GM19043 (cell line): ENCODE results near the gene TM7SF3.
A peak's percentile ranks its signal among the peaks of the same experiment; 100 is the strongest.
"Not testable (repeated sequence)": the region's sequence is repeated elsewhere in the genome, so short reads cannot be mapped to it uniquely, and the experiment has no call there.

Experiments used
- ATAC-seq: cut with Tn5 transposase; IDR thresholded peaks from one replicate; pipeline ENCODE4 v1.9.1; 2021; ENCODE audit warnings: low read depth; ENCODE audit not compliant: unreplicated experiment

The TM7SF3 gene

DNA sequence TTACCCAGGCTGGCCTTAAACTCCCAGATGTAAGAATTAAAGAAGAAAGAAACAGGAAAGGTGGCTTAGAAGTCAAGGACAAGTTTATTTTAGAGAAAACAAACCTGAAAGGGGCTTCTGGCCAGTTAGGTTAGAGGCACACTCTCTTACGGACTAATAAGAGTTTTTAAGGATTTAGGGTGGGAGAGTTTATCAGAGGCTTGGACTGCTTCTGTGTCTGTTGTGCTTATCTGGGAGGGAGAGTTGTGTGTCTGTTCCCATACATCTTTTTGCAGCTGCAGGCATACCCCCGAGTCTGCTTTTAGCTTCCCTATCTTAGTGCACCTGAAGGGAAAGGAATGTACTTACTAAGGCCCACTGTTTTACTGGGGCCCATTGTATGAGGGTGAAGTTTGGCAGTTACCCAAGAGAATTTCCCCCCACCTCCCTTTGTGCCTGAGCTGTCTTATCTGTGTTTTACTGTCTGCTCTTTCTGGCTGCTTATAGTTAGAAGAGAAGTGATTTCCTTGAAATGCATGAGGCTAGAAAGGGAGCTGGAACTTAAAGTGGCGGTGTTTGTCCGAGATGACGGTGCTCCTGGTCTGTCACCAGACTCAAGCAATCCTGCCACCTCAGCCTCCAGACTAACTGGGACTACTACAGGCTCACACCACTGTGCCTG lies 3.1 kb upstream of the TM7SF3 start:
- ATAC-seq: not testable (repeated sequence)

DNA sequence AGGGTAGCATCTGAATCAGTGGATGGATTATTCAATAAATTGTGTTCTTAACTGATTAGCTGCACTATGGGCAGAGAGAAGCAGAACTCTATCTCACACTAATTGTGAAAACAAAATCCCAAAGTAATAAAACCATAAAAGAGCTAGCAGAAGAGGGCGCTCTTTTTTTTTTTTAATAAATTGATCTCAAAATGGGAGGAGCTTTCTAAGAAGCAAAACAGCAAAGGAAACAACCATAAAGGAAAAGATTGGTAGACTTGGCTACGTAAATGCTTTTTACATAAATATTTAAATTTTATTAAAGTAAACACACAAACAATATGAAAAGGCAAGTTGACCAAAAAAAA lies 1.5 kb upstream of the TM7SF3 start:
- ATAC-seq: no peak

GRCh38 chr12:27014859-27015729 lies 910 bp upstream of the TM7SF3 start:
- ATAC-seq: no peak

GRCh38 chr12:27013611-27014084 lies 536 bp downstream of the TM7SF3 start:
- ATAC-seq: peak; percentile 32

DNA sequence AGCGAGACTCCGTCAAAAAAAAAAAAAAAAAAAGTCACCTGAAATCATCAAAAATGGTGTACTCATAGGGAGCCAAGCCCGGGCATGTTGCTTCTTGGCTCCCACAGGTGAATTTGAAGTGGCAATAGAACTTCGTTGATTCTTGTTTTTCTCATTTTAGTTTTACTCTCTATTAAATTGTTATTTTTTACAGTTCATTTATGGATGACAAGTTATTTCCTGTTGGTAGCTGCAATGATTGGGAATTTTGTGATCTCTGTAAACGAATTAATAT lies 1.3 kb downstream of the TM7SF3 start:
- no peak for ATAC-seq

DNA sequence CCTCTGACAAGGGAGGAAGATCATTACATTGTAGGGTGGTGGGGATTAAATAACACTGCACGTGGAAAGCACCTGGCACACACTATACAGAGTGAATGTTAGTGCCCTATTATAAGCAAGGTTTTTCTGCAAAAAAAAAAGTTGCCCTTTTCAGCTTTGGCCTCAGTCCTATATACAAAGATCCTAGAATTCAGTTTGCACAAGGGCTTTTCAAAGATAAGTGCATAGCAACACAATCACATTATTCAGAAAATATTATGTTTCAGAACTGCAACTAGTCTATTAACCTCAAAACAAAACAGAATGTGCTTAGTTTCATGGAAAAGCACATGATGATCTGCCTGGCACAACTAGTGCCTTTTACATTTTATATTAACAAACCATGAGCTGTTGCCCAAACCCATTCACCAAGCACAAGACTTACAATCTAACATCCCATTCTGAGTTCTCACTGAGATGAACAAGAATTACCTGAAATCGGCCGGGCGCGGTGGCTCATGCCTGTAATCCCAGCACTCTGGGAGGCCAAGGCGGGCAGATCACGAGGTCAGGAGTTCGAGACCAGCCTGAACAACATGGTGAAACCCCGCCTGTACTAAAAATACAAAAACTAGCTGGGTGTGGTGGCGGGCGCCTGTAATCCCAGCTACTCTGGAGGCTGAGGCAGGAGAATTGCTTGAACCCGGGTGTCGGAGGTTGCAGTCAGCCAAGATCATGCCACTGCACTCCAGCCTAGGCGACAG lies 1.8 kb downstream of the TM7SF3 start:
- no peak for ATAC-seq

DNA sequence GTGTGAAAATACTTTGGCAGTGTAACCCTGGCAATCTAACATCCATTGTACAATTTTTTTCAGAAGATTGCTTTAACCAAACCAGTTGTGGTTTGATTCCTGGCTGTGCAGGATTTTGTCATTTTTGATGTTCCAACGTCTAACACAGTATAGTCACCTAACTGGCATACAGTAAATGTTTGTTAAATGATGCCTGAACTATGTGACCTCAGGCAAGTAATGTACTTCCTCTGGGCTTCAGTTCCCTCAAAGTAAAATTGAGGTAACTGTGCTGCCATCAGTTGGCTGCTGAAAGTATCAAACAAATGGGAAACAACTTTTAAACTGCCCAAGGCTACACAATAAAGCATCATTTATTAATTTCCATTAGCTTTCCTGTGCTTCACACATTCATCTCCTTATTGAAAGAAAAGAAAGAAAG lies 4.3 kb downstream of the TM7SF3 start:
- ATAC-seq: no peak

DNA sequence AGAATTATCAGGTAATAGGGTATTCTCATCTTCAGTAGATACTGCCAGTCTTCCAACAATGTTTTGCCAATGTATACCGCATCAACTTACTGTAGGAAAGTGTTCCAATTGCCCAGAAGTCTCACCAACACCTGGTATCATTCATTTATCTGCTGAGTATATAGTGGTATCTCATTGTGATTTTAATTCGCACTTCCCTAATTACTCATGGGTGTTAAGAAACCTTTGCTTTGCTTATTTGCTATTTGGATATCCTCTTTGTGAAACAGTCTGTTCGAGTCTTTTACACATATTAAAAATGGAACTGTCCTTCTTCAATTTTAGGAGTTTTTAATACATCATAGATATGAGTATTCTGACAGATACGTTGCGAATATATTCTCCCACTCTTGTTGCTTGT lies 6.1 kb downstream of the TM7SF3 start:
- ATAC-seq: no peak

DNA sequence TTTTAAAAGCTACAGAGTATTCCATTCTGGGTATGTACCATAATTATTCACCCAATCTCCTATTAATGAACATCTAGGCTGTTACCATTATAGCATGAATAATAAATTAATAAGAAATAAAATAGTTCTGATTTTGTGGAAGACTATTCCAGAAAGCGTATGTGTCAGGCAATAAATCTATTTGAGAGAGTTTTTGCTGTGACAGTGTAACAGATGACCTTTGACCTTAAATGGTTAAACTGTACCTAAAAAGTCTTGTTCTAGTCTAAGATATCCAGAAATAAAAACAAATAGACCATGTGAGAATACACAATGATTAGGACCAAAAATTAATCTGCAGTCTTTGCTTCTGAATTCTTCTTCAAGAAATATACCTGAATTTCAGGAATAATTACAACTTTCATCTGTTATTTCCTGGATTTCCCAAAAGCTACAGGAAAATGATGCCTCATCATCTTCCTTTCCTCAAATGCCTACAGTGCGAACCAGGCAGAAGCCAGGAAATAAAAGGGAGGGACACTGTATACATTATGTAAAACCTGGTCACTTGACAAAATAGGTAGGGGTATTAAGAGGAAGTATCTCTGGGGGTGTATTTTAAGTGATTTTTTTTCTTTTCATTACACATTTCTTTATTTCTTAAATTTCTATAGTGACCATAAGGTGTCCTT lies 7.3 kb downstream of the TM7SF3 start:
- ATAC-seq: no peak

GRCh38 chr12:27005495-27005894 lies 8.7 kb downstream of the TM7SF3 start:
- no peak for ATAC-seq

DNA sequence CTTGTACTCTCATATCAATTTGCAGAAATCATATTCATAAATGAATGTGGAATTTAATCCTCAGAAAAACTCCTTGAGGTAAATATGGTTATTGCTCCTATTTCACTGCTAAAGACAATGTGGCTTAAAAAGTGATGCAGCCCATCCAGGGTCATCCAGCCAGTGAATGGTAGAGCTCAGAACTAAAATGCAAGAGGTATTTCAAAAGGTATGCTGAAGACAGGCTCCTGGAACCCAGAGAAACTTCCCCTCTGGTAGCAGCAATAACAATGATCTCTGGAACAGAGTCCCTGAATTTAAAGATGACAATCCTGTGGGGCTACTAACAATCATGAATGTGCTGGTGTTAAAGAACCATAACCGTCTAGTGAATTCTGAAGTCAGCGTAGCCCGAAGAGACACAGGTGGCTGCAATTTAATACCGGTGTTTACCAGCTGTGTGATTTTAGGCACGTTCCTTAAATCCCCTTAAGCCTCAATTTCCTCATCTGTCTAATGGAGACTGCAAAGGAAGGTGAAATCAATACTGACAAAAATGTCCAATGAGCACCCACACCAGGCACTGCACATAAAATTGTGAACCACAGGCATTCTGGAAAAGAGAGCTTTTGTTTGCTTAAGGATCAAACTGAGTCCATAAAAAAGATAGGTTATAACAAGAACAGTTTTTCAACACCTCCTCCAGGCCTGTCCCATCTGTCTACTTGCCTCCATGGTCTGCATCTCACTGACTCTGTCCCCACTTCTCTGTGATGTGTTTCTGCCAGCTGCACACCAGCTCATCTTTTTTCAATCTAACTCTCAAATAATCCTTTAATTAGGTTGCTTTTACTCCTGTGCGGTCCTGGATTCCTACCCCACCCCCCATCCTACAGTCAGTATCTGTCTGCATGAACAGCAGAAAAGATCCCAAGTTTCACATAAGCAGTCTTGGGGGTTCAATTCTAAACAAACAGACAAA lies 10.5 kb downstream of the TM7SF3 start:
- ATAC-seq: no peak

DNA sequence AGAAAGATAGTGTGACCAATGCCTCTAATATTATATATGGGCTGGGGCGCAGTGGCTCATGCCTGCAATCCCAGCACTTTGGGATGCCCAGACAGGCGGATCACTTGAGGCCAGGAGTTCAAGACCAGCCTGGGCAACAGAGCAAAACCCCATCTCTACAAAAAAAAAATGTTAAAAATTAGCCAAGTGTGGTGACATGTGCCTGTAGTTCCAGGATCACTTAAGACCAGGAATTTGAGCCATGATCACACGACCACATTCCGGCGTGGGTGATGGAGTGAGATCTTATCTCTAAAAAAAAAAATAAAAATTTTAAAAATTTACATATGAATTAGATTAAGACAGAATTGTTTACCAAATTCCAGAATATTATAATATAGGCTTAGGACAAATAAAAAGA lies 12.0 kb downstream of the TM7SF3 start:
- no peak for ATAC-seq

DNA sequence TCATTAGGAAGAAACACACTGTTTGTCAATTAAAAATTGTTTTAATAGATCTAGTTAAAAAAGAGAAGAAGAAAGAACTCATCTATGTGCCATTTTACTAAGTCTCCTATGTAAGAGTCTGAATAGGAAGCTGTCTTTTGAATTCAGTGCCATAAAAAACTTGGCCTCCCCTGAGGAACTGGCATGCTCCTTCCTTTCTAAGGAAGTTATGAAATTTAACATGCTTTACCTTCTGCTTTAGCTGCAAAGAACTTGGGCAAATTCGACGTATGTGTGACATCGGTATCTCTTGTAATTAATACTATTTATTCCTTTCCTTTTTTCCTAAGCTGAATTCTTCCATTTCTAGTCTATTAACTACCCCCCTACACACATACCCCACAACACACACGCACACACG lies 12.5 kb downstream of the TM7SF3 start:
- ATAC-seq: no peak

GRCh38 chr12:27000961-27001360 lies 13.2 kb downstream of the TM7SF3 start:
- no peak for ATAC-seq

GRCh38 chr12:26997003-26997402 lies 17.2 kb downstream of the TM7SF3 start:
- ATAC-seq: no peak

DNA sequence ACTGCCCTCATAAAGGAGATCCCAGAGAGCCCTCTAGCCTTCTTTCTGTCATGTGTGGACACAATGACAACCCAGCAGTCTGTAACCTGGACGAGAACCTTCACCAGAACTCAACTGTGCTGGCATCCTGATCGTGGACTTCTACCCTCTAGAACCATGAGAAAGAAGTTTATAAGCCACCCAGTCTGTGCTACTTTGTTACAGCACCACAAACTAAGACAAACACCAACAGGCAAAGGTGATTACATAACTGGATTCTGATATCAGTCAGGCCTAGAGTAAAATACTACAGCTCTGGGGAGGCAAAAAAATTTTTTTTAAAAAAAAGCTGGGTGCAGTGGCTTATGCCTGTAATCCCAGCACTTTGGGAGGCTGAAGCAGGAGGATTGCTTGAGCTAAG lies 18.5 kb downstream of the TM7SF3 start:
- ATAC-seq: no peak

- ATAC-seq: no peak
Observed at GRCh38 chr12:26994109-26994508, 20.1 kb downstream of the TM7SF3 start.

DNA sequence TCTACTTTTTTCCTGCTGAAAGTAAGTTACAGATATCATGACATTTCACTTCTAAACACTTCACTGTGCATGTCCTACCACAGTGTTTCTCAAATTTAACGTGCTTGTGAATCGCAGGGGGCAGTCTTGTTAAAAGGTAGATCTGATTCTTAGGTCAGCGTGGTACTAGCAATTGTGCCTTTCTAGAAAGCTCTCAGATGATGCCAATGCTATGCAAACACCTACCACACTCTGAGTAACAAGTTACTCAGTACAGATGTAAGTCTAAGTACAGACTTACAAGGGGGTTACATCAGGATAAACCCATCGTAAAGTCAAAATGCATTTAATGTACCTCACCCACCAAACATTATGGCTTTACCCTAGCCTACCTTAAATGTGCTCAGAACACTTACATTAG lies 22.4 kb downstream of the TM7SF3 start:
- ATAC-seq: no peak

DNA sequence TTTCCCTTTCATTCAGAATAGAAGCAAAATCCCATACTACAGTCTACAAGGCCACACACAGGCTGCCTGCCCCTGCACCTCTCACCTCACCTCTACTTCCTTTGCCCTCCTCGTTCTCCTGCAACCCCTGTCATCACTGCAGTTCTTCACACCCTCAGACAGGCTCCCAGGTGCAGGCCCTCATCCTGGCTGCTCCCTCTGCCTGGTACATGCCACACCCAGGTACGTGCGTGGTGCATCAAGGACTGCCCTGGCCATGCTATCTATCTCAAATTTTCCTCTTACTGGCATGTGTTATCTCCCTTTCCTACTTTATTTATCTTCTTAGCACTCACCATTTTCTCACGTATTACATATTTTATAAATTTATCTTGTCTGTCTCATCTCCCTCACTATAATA lies 24.3 kb downstream of the TM7SF3 start:
- no peak for ATAC-seq

GRCh38 chr12:26988703-26989102 lies 25.5 kb downstream of the TM7SF3 start:
- no peak for ATAC-seq
